ENCODE results near the gene SUPT3H.
"Not testable (repeated sequence)": the region's sequence is repeated elsewhere in the genome, so short reads cannot be mapped to it uniquely, and the experiment has no call there.

SUPT3H gene

DNA sequence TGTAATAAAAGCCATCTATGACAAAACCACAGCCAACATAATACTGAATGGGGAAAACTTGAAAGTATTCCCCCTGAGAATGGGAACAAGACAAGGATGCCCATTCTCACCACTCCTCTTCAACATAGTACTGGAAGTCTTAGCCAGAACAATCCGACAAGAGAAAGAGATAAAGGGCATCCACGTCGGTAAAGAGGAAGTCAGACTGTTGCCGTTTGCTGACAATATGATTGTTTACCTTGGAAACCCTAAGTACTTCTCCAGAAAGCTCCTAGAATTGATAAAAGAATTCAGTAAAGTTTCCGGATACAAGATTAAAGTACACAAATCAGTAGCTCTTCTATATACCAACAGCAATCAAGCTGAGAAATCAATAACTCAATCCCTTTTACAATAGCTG lies 63.6 kb downstream of the SUPT3H start:
- DNase-seq, result no peak

DNA sequence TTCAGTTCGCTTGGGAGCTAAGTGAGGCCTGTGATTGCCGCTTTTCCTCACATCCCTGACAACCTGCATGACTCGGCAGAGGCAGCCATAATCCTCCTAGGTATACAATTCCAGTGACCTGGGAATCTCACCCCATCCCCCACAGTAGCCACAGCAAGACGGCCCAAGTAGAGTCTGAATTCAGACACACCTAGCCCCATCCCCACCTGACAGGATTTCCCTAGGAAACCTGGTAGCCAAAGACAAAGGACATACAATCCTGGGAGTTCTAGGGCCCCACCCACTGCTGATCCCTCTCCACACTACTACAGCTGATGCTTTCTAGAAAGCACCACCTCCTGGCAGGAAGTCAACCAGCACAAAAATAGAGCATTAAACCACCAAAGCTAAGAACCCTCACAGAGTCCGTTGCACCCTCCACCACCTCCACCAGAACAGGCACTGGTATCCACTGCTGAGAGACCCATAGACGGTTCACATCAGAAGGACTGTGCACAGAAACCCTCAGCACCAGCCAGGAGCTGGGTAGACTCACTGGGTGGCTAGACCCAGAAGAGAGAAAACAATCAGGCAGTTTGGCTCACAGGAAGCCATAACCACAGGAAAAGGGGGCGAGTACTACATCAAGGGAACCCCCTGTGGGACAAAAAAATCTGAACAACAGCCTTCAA lies 67.5 kb downstream of the SUPT3H start:
- no peak for DNase-seq

DNA sequence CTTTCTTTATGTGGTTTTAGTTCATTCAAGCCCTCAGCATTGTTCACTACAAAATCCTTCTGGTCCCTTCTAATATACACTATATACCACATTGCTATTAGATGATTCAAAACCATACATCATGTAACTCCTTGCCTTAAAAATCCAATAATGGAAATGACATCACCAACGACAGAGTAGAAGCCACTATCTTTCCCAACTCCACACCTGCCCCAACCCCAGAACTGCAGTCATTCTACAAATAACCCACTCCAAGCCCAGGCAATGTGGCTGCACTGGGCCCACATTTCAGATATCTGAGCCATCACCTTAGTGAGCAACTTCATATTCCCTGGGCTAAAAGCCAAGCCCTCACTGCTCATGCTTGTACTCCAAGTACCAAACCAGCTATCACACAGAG lies 72.2 kb downstream of the SUPT3H start:
- no peak for DNase-seq

DNA sequence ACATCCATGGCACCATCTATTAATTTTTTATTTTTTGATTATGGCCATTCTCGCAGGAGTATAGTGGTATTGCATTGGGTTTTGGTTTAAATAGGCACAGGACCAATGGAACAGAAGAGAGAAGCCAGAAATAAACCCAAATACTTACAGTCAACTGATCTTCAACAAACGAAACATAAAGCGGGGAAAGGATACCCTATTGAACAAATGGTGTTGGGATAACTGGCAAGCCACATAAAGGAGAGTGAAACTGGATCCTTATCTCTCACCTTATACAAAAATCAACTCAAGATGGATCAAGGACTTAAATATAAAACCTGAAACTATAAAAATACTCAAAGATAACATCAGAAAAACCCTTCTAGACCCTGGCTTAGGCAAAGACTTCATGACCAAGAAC lies 74.9 kb downstream of the SUPT3H start:
- no peak for DNase-seq

DNA sequence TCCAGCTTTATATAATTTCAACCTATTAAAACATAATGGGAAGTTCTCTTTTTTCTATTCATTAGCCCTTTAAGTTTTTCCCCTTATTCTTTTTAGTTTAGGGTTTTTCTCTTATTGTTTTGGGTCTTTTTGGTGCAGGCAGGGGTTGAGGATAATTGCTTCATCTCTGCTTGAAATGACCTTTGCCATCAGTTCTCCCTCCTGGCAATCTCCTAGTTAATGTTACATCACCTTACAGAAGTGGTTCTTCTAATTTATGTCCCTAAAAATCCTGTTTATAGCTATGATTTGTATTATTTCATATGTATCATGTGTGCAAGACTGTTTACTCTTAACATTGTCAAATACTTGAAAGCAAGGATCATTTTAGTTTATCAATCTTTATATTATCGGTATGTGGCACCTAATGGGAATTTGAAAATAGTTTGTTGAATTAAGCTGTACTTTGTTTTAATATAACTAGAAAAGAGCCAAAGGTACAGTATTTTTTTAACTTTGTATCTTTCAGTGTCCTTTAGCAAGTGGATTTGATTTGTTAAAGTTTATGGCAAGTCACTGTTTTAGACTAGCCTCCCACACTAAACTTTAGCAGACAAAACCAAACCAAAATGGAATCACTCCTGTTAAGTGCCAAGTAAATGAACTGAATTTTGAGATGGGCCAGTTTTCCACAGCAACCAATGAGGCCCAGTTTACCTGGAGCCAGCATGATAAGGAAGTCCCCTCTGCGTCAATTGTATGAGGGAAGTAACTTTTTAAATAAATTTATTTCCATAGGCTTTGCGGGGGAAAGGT lies 76.2 kb downstream of the SUPT3H start:
- DNase-seq, result no peak

DNA sequence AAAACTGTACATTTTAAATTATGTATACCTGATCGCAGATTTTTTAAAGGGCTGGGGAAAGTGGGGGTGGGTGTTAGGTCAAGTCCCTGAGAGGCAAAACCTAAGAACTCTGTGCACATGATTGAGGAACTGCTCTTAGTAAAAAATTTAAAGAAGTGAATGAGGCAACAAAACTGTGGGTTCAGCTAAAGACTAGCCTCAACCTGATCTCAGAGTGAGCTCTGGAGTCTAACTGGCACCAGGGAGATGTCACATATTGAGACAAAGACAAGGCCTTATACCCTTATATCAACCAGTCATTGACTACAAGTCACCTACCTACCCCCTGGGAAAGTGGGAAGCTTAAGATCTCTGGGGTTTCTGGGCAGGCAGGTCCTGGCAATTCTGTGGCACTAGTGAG lies 77.0 kb downstream of the SUPT3H start:
- DNase-seq, result no peak

DNA sequence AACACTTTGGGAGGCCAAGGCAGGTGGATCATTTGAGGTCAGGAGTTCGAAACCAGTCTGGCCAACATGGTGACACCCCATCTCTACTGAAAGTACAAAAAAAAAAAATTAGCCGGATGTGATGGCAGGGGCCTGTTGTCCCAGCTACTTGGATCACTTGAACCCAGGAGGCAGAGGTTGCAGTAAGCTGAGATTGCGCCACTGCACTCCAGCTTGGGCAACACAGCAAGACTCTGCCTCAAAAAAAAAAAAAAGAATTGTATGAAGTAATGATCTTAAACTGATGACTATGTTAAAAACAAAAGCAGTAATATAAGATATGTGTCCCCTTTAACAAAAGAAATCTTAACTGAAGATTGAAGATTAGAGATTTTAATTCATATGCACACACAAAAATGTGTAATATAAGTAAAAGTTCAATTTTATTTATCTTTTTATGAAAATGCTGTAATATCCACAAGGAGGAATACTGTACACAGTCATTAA lies 78.6 kb downstream of the SUPT3H start:
- DNase-seq, result no peak

DNA sequence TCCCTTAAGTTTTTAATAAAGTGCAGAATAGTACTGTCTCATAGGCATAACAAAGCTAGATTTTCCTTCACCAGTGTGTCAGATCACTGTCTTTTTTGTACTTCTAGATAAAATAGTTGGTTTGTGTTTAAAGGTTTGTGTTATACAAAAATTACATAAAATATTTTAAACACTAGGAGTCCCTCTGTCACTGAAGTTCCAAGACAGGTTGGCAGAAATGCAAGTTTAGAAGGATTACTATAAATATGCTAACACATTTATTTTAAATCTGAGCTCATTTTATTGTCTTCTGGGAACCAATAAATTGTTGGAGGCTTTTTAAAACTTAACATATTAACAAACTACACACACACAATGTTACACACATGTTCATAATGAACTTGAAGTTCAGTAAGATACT lies 80.4 kb downstream of the SUPT3H start:
- no peak for DNase-seq

DNA sequence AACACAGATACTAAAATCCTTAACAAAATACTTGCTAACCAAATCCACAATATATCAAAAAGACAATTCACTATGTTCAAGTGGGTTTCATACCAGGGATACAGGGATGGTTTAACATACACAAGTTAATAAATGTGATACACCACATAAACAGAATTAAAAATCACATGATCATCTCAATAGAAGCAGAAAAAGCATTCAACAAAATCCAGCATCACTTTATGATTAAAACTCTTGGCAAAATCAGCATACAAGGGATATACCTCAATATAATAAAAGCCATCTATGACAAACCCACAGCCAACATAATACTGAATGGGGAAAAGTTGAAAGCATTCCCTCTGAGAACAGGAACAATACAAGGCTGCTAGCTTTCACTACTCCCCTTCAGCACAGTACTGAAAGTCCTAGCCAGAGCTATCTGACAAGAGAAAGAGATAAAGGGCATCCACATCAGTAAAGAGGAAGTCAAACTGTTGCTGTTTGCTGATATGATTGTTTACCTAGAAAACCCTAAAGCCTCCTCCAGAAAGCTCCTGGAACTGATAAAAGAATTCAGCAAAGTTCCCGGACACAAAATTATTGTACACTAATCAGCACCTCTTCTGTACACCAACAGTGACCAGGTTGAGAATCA lies 83.6 kb downstream of the SUPT3H start:
- not testable (repeated sequence) for DNase-seq

DNA sequence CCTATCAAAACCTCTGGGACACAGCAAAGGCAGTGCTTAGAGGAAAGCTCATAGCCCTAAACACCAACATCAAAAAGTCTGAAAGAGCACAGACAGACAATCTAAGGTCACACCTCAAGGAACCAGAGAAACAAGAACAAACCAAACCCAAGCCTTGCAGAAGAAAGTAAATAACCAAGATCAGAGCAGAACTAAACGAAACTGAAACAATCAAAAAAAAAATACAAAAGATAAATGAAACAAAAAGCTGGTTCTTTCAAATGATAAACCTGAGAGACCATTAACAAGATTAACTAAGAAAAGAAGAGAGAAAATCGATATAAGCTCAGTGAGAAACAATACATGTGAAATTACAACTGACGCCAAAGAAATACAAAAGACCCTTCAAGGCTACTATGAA lies 84.4 kb downstream of the SUPT3H start:
- DNase-seq, result no peak

DNA sequence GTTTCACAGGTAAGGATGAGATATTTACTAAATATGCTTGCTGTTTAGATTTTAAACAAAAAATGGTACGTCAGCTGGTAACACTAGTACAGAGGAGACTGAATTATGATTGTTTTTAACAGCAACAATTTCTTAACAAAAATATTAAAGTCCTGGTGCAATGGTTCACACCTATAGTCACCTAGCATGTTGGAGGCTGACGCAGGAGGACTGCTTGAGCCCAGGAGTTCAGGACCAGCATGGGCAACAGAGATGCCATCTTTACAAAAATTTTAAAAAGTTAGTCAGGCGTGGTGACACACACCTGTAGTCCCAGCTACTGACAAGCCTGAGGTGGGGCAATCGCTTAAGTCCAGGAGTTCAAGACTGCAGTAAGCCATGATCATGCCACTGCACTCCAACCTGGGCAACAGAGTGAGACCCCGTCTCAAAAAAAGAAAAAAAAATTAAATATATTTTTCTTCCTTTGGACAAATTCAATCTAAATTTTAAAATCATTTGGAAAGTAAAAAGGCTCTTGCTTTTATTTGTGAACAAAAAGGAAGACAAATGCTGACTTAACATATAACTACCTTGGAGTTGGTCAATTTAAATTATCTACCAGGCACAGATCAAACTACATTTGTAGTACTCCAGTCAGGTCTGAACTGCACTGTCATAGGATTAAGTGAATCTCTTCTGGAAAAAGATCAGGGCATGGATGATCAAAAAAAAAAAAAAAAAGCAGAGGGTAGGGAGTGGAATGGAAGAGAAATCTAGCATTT lies 87.8 kb downstream of the SUPT3H start:
- DNase-seq, result no peak

DNA sequence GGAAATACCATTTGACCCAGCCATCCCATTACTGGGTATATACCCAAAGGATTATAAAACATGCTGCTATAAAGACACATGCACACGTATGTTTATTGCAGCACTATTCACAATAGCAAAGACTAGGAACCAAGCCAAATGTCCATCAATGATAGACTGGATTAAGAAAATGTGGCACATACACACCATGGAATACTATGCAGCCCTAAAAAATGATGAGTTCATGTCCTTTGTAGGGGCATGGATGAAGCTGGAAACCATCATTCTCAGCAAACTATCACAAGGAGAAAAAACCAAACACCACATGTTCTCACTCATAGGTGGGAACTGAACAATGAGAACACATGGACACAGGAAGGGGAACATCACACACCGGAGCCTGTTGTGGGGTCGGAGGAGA lies 91.0 kb downstream of the SUPT3H start:
- DNase-seq, result not testable (repeated sequence)

DNA sequence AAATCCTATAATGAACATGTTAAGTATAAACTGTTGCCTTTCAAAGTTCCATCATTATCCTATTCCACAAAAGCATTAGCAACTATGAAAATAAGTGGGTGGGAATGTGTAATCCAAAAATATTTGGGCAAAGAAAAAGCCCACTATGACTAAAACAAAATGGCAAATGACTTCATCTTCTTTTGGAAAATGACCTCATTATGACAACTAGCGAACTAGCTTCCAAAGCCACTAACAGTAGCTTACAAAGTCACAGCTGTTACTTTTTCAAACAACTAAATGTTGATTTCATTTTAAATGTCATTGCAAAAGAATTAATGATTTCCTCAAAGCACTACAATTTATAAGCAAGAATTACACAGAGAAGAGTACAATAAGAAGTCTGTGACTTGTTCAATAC lies 99.4 kb downstream of the SUPT3H start:
- DNase-seq, result no peak

DNA sequence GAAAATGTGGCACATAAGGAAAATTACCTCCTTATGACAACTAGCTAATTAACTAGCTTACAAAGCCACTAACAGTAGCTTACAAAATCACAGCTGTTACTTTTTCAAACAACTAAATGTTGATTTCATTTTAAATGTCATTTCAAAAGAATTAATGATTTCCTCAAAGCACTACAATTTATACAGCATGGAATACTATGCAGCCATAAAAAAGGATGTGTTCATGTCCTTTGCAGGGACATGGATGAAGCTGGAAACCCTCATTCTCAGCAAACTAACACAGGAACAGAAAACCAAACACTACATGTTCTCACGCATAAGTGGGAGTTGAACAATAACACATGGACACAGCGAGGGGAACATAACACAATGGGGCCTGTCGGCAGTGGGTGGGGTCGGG lies 100.0 kb downstream of the SUPT3H start:
- DNase-seq, result not testable (repeated sequence)

DNA sequence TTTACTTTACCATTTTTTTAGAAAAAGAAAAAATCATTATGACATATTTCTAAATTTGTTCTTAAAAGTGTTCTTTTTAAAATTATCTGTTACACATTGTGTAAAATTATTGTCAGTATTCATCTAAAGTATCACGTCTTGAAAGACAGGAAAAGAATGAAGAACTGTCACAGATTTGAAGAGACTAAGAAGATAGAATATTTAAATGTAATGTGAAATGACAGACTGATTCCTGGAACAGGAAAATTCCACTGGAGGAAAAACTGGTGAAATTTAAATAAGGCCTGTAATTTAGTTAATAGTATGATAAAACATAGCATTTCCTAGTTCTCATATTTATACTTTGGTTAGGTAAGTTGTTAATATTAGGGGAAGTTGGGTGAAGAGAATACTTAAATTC lies 102.4 kb downstream of the SUPT3H start:
- no peak for DNase-seq

DNA sequence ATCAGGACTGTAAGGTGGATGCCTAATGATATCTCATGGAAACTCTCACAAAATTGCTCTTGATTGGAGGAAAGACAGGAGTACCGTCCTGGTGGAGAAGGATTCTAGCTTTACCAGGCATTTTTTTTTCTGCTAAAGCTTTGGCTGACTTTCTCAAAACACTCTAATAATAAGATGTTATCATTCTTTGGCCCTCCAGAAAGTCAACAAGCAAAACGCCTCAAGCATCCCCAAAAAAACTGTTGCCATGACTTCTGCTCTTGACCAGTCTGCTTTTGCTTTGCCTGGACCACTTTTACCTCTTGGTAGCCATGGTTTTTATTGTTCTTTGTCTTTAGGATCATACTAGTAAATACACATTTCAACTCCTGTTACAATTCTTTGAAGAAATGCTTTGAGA lies 105.1 kb downstream of the SUPT3H start:
- no peak for DNase-seq

DNA sequence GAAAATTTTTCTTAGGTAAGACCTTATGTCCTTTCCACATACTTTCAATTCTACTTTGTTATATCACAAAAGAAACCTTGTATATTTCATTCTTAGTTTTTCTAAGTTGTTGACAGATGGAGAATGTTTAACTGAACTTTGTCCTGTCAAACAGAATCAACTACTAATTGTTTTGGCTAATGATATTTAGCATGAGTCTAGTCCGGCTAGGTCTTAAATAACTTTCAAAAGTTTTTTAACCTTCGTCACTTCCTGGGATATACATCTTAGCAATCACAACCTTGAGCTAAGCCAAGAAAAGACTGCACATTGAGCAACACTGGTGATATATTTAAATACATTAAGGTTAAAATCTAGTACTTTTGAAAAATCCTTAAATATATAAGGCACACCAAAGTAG lies 112.5 kb downstream of the SUPT3H start:
- no peak for DNase-seq

DNA sequence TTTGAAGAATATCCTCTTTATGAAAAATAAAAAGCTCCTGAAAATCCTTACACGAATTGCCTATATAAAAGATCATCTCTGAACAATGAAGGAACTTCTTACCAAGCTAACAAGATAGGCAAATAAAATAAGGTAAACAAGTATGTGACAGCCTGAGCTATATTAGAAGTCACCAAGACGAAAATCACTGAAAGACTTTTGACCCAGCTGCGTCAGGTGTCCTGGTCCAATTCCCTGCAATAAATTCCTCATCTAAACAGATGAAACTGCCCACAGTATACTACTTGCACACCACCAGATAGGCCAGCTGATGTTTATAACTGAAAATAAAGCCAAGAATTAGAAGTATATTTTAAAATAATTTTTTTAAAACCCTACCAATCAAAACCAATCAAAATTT lies 117.0 kb downstream of the SUPT3H start:
- DNase-seq, result no peak

DNA sequence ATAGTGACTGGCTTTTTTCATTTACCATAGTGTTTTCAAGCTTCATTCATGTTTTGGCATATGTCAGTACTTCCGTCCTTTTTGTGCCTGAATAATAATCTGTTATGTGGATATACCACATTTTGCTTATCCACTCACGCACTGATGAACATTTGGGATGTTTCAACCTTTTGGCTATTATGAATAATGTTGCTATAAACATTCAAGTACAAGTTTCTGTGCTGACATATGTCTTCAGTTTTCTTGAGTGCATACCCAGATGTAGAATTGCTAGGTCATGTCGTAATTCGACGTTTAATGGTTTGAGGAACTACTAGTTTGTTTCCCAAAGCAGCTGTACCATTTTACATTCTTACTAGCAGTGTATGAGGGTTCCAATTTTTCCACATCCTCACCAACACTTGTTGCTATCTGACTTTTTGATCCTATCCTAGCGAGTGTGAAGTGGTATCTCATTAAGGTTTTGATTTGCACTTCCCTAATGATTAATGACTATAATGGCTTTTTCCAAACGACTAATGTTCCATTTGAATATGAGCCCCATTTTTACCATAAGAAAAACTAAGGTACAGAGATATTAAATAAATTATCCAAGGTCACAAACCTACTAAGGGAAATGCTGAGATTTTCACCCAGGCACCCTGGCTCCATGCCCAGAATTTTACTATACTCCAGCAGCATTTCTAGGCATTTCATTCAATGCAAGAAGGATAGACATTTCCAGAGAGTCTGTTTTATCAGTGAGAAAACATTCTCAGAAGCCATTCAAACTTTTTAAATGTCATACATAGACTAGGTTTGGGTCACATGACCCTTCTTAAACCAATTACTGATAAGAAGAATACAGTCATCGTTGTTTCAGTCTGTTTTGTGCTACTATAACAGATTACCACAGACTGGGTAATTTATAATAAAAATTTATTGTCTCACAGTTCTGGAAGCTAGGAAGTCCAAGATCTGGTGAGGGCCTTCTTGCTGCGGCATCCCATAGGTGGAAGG lies 120.7 kb downstream of the SUPT3H start:
- no peak for DNase-seq

DNA sequence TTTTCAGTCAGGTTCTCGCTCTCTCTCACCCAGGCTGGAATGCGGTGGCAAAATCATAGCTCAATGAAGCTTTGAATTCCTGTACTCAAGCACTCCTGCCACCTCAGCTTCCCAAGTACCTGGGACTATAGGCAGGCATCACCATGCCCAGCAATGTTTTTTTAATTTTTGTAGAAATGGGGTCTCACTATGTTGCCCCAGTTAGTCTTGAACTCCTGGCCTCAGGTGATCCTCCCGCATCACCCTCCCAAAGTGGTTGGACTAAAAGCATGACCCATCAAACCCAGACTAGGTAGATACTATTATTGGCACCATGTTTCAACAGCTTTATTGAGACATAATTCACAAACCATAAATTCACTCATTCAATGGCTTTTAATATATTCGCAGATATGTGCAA lies 122.3 kb downstream of the SUPT3H start:
- DNase-seq, result no peak

DNA sequence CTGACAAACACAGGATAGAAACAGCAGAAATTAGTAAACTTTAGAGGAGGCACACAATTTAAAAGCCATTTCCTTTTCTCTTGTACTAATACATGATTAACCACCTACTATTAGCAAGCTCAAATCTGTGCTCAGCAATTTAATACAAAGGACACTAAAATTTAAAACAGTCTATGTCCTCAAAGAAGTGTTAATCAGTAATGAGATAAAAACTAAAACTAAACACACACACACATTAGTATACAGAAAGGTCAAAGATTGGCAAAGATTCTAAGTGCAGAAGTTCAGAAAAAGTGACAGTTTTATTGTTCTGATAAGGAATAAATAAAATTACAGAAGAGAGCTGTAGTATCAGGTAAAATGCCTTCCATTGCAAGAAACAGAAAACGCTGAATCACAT lies 123.5 kb downstream of the SUPT3H start:
- no peak for DNase-seq

DNA sequence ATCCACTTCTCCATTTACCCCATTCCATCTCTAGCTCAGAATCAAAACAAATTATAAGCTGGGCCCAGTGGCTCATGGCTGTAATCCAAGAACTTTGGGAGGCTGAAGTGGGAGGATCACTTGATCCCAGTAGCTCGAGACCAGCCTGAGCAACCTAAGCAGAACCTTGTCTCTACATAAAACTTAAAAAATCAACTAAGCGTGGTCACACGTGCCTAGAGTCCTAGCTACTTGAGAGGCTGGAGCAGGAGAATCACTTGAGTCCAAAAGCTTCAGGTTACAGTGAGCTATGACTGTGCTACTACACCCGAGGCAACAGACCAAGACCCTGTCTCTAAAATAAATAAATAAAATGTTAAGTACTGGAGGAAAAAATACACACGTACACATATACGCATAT lies 124.3 kb downstream of the SUPT3H start:
- DNase-seq, result no peak
